Stimulated activated effector memory CD8-positive, alpha-beta T cell treated with anti-CD3 and anti-CD28 coated beads, Interleukin-12 subunit alpha, Interleukin-12 subunit beta, amount 100 ng/mL, for 72 hours (primary cell): ENCODE results near the gene MED13.
"Not testable (repeated sequence)": the region's sequence is repeated elsewhere in the genome, so short reads cannot be mapped to it uniquely, and the experiment has no call there.

ENCODE experiments used
- ATAC-seq: fragments of 150-1000 bp; cut with Tn5 transposase; 2 replicates; pipeline ENCODE4 v1.10.0; 2021
- DNase-seq, 2 donors: peaks; one replicate each; pipeline ENCODE4 v3.0.0; 2021 to 2022; ENCODE audit warnings: low spot score in 2 of 2
- H3K27ac Mint-ChIP-seq: one replicate; pipeline ENCODE4 v1.8.0; 2022; ENCODE audit warnings: mild to moderate bottlenecking, mixed read lengths
- H3K36me3 Mint-ChIP-seq: one replicate; pipeline ENCODE4 v1.8.0; 2022; ENCODE audit warnings: mild to moderate bottlenecking, mixed read lengths
- H3K4me1 Mint-ChIP-seq: one replicate; pipeline ENCODE4 v1.8.0; 2022; ENCODE audit warnings: mixed read lengths
- H3K4me3 Mint-ChIP-seq: one replicate; pipeline ENCODE4 v1.8.0; 2022; ENCODE audit warnings: mild to moderate bottlenecking, mixed read lengths
- H3K9me3 Mint-ChIP-seq: one replicate; pipeline ENCODE4 v1.8.0; 2022; ENCODE audit warnings: mixed read lengths

The MED13 gene

DNA sequence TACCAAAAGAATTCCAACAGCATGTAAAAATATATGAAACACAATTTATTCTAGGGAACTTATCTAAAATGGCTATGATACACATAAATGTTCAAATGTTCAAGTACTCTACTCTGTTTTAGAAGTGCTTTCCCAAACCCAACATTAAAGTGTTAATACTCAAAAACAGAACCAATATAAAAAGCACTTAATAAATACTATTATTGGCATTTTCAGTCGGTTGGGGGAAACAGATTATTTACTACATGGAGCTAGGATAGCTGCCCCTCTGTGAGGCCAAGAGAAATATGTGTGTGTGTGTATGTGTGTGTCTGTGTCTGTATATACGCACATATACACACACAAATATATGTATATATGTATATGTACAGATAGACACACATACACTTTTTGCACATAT is 169.7 kb downstream of the MED13 start:
- Mint-ChIP-seq H3K9me3 (no peaks in the 10 kb centered on the region), H3K36me3 (peaks cover 91% of the 10 kb centered on the region), H3K4me3 (no peak overlapping the region), H3K27ac (no peak overlapping the region), H3K4me1 (no peaks in the 10 kb centered on the region)
- no peak for DNase-seq
- ATAC-seq, result no peak

DNA sequence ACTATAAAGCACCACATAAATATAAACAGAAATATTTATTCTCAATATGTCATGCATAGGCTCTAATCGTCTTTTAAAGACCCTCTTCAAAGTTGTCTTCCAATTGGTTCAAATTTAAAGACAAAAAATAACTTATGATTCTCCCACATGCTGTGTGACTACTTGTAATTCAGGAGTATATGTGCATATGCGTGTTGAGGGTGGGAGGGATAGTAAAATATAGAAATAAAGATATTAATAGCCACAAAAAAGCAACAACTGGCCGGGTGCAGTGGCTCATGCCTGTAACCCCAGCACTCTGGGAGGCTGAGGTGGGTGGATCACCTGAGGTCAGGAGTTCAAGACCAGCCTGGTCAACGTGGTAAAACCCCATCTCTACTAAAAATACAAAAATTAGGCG is 170.8 kb downstream of the MED13 start:
- H3K36me3 Mint-ChIP-seq, result peaks cover 91% of the 10 kb centered on the region
- not testable (repeated sequence) for H3K27ac Mint-ChIP-seq, H3K4me1 Mint-ChIP-seq, H3K4me3 Mint-ChIP-seq, DNase-seq, H3K9me3 Mint-ChIP-seq, ATAC-seq
